ENCODE measurements around the gene RAPGEF6.
"Not testable (repeated sequence)": the region's sequence is repeated elsewhere in the genome, so short reads cannot be mapped to it uniquely, and the experiment has no call there.

RAPGEF6 gene

GRCh38 chr5:131413605-131414559, 221.1 kb downstream of the RAPGEF6 start:
- no peak for DNase-seq

- DNase-seq = no peak
These were observed 227.9 kb downstream of the RAPGEF6 start for GRCh38 chr5:131406975-131407638.

DNA sequence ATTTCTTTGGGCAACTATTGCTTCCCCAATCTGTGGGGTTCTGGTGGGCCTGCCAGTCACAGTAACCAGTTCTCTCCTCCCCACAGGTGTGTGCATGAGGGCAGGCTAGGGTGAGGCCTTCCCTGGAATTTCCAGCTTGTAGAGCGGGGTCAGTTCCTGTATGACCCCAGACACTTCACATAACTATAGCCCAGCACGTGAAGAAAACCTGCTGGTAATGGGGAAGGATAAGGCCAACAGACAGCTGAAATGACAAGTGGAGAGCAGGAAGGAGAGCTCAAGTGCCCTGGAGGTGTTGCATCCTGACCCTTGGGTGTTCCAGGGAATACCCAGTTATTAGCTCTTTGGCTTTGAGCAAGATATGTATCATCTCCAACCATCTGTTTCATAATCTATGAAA, 229.0 kb downstream of the RAPGEF6 start:
- DNase-seq = no peak

GRCh38 chr5:131405674-131406073, 229.4 kb downstream of the RAPGEF6 start:
- DNase-seq = no peak

GRCh38 chr5:131400585-131400984, 234.4 kb downstream of the RAPGEF6 start:
- no peak for DNase-seq

DNA sequence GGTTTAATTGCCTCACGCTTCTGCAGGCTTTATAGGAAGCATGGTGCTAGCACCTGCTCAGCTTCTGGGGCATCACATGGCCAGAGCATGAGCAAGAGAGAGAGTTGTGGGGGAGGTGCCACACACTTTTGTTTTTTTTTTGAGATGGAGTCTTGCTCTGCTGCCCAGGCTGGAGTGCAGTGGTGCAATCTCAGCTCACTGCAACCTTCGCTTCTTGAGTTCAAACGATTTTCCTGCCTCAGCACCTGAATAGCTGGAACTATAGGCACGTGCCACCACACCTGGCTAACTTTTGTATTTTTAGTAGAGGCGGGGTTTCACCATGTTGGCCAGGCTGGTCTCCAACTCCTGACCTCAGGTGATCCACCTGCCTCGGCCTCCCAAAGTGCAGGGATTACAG, 236.0 kb downstream of the RAPGEF6 start:
- DNase-seq = not testable (repeated sequence)

DNA sequence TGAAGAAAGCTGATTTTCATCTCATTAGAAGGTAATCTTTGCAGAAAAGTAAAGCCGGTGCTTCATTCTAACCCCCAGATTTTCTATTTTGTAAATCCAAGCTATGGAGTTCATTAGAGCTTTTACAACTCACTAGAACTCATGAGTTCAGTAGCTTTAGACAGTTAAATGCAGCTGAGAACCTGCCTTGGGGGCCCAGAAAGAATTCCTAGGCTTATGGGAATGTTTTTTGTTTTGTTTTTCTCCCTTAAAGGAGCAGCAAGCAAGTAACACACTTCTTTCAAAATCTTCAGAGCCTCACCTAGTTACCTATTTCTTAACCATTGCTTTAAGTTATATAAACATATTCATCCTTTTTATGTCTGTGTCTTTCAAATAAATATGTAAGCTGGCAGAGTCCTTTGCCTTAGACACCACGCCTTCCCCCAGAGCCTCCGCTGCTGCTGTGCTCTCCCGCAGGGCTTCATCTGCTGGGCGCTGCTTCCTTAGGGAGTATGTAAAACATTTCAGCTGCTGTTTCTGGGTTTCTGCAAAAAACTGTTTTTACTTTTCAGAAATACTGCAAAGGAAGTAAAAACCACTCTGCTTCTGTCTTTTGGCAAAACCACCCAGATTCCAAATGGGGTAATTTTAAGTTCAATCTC, 238.3 kb downstream of the RAPGEF6 start:
- no peak for DNase-seq

- no peak for DNase-seq
These were observed 239.0 kb downstream of the RAPGEF6 start for GRCh38 chr5:131396015-131396414.

- DNase-seq = no peak
These were observed 240.9 kb downstream of the RAPGEF6 start for GRCh38 chr5:131394128-131394527.

GRCh38 chr5:131393498-131393968, 241.5 kb downstream of the RAPGEF6 start:
- no peak for DNase-seq

- DNase-seq = no peak
These were observed 242.4 kb downstream of the RAPGEF6 start for GRCh38 chr5:131392466-131393095.

DNA sequence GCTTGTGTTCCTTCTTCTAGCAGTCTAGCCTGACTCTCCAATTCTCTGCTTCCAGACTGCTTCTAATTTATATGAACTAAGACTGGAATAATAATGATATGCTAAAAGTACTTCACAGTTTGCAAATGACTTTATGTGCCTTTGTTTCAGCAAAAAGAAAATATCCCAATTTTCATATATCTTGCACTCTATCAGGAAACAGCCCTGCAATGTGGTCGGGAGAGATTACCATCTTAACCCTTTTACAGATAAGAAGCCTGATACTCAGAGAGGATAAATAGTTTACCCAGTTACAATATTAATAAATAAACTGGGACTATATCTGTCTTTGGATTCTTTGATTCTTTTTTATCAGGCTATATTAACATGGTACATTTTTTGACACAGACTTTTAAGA, 245.2 kb downstream of the RAPGEF6 start:
- no peak for DNase-seq

GRCh38 chr5:131389096-131389868, 245.7 kb downstream of the RAPGEF6 start:
- no peak for DNase-seq

GRCh38 chr5:131387255-131387654, 247.8 kb downstream of the RAPGEF6 start:
- DNase-seq = no peak

DNA sequence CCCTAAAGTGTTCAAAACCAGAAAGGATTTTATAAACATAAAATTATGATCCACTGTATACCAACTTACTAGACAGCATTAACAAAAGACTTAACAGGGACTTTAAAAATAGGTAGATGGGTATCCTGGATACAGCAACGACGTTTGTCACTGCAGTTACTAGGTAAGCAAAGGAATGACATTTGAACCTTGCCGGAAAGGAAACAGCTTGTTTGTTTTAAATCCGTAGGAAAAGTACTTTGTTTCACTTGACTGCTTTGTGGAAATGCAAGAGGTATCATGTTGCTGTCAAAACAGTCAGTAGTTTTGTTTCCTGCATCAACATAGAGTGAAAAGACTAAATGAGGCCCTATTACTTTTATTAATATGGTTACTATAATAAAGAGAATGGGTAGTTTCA, 248.2 kb downstream of the RAPGEF6 start:
- DNase-seq = no peak

DNA sequence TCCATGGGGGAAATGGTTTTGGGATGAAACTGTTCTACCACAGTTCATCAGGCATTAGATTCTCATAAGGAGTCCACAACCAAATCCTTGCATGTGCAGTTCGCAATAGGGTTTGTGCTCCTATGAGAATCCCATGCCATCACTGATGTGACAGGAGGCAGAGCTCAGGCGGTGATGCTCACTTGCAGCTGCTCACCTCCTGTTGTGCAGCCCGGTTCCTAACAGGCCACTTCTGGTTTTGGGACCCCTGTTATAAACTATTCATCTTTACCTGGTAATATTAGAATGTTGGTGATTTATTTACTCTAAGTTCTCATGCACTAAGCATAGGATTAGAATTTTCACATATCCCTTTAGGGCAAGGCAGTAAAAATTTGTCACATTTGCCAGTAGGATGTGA, 248.9 kb downstream of the RAPGEF6 start:
- no peak for DNase-seq

DNA sequence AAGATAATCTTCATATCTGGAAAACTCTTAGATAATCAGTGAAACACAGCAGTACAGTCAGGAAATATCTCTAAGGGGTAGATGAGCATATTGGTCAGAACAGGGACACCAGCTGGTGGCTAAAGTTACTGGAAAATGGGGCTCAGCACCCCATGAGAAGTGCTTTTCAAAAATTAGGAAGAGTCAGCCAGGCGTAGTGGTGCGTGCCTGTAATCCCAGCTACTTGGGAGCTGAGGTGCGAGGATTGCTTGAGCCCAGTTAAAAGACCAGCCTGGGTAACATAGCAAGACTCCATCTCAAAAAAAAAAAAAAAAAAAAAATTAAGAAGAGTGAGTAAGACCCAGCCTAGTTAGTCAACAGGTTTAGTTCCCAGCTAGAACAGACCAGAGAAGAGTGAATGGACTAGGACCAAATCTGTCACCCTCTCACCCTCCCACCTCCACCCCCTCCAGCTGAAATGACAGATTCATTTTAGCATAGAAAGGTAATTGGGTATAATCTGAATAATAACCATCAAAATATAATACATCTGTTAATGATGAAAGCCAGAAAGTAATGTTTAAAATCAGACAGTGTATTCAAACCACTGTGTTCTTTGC, 250.3 kb downstream of the RAPGEF6 start:
- DNase-seq = no peak

- DNase-seq = no peak
These were observed 250.9 kb downstream of the RAPGEF6 start for GRCh38 chr5:131384173-131384572.

DNA sequence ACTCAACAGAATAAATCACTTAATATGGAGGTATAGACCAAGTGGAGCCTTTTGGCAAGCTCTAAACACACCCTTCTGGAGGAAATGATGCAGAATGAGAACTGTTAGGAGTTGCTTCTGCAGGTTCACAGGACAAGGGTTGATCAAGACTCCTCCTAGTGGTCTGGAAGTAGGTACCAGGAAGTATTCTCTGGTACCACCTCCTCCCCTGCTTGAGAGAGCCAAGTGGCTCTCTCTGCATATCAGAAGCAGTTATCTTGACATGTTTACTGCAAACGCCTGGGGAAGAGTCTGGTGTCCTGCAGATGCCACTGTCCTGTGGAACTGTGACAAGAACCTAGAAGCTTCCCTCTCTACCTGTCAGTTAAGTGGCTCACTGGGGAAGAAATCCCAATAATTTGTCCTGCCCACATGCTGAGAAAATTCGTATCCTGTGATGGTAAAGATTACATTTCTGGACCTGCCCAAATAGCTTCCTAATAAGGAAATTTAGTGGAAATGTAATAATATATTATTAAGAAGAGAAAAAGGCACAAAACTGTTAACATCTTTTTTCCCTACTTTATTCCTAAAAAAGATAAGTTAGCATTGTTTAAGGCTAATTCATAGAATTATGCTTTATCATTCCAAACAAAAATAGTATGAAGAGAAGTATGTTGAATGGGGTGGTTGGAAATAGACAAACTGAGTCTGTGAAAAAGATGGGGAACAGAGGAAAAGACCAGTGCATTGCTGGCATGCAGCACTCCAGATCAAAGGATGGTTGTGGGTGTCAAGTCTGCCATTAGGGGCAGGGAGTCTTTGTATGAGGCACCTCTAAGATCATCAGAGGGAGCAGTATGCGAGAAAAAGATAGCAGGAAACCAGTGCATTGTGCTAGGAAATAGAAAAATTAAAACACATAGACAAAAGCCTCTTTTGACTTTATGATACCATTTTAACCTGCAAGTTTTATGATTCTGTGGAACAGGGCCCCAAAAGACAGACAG, 252.3 kb downstream of the RAPGEF6 start:
- DNase-seq = peak; percentile 10

GRCh38 chr5:131381777-131382176, 253.3 kb downstream of the RAPGEF6 start:
- no peak for DNase-seq

DNA sequence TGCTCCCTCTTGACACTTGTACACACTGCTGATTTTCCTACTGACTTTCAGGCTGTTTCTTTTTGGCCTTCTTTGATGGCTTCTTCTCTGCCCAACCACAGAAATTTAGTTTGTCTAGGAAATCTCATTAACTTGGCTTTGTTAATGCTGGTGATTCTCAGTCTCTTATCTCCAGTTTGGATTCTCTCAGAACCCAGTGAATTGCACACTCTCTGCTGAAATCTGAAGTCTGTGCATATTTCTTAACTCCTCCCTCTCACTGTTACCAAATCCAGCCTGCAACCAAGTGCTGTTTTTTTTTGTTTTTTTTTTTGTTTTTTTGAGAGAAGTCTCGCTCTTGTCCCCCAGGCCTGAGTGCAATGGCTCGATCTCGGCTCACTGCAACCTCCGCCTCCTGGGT, 254.0 kb downstream of the RAPGEF6 start:
- no peak for DNase-seq

Data from NCI-H2081 treated with DMSO at 0.1 percent for 48 hours (cell line).